DOHH2 (cell line): ENCODE results near the gene COL11A2.

Experiments used
- CTCF ChIP-seq: fragments of 200-600 bp; sonication (generic); IDR thresholded peaks from one replicate; pipeline ENCODE4 v1.5.1; 2014; ENCODE audit warnings: antibody characterized with exemption, mild to moderate bottlenecking, low read depth, low read length; ENCODE audit not compliant: poor library complexity, severe bottlenecking
- EZH2phosphoT487 ChIP-seq: fragments of 200-600 bp; sonication (generic); IDR thresholded peaks from 2 replicates; pipeline ENCODE4 v1.6.1; 2017; ENCODE audit warnings: borderline replicate concordance, mild to moderate bottlenecking, antibody characterized with exemption, low read length, moderate library complexity, mixed read lengths

GRCh38 chr6:33161354-33162331 lies 30.6 kb downstream of the COL11A2 start:
- TF ChIP-seq CTCF (peak; percentile 91), EZH2phosphoT487 (no peak)
